Measurements from ENCODE around the gene IDS. TPM values are rescaled to one million over a fixed set of nuclear protein-coding genes. Genes with fewer than 3 reads are reported as not detected.
A peak's percentile ranks its signal among the peaks of the same experiment; 100 is the strongest.
"Not testable (repeated sequence)": the region's sequence is repeated elsewhere in the genome, so short reads cannot be mapped to it uniquely, and the experiment has no call there.

IDS gene
- polyA plus RNA-seq, result 45.0 TPM
- long read RNA-seq, donor 1, full-length matches to known transcripts, result 8 of 8 reads
- long read RNA-seq, donor 1, partial matches to known transcripts, result 0 of 8 reads
- long read RNA-seq, donor 1, other reads (novel, unspliced or antisense), result 0 of 8 reads
- long read RNA-seq, donor 2, full-length matches to known transcripts, result 12 of 12 reads
- long read RNA-seq, donor 2, partial matches to known transcripts, result 0 of 12 reads
- long read RNA-seq, donor 2, other reads (novel, unspliced or antisense), result 0 of 12 reads
- long read RNA-seq, donor 3, full-length matches to known transcripts, result 10 of 40 reads
- long read RNA-seq, donor 3, partial matches to known transcripts, result 30 of 40 reads
- long read RNA-seq, donor 3, other reads (novel, unspliced or antisense), result 0 of 40 reads
- long read RNA-seq, donor 4, partial matches to known transcripts, result 0 of 1 reads
- long read RNA-seq, donor 4, other reads (novel, unspliced or antisense), result 0 of 1 reads
- long read RNA-seq, donor 5, full-length matches to known transcripts, result 7 of 7 reads
- long read RNA-seq, donor 5, partial matches to known transcripts, result 0 of 7 reads
- long read RNA-seq, donor 5, other reads (novel, unspliced or antisense), result 0 of 7 reads
- long read RNA-seq, donor 6, full-length matches to known transcripts, result 17 of 17 reads
- long read RNA-seq, donor 6, partial matches to known transcripts, result 0 of 17 reads
- long read RNA-seq, donor 6, other reads (novel, unspliced or antisense), result 0 of 17 reads
- long read RNA-seq, donor 7, full-length matches to known transcripts, result 8 of 8 reads
- long read RNA-seq, donor 7, partial matches to known transcripts, result 0 of 8 reads
- long read RNA-seq, donor 7, other reads (novel, unspliced or antisense), result 0 of 8 reads
- long read RNA-seq, donor 8, full-length matches to known transcripts, result 9 of 9 reads
- long read RNA-seq, donor 8, partial matches to known transcripts, result 0 of 9 reads
- long read RNA-seq, donor 8, other reads (novel, unspliced or antisense), result 0 of 9 reads
- long read RNA-seq, donor 9, full-length matches to known transcripts, result 10 of 10 reads
- long read RNA-seq, donor 9, partial matches to known transcripts, result 0 of 10 reads
- long read RNA-seq, donor 9, other reads (novel, unspliced or antisense), result 0 of 10 reads
- long read RNA-seq, donor 10, full-length matches to known transcripts, result 12 of 12 reads
- long read RNA-seq, donor 10, partial matches to known transcripts, result 0 of 12 reads
- long read RNA-seq, donor 10, other reads (novel, unspliced or antisense), result 0 of 12 reads
- long read RNA-seq, donor 11, full-length matches to known transcripts, result 11 of 11 reads
- long read RNA-seq, donor 11, partial matches to known transcripts, result 0 of 11 reads
- long read RNA-seq, donor 11, other reads (novel, unspliced or antisense), result 0 of 11 reads

GRCh38 chrX:149504915-149505651 is at the start of gene IDS:
IDS (minus strand) TSS chrX:149505306; CDS start chrX:149505137, 169 bp downstream.
- Histone ChIP-seq H3K9me3 (ENCODE audit: control insufficient read depth, low read depth, low read length) (no peaks in the 10 kb centered on the region), H3K4me1 (ENCODE audit: control insufficient read depth, insufficient read depth, low read length) (peaks cover 6% of the 10 kb centered on the region), H3K27me3 (ENCODE audit: control insufficient read depth, insufficient read depth, low read length) (no peaks in the 10 kb centered on the region), H3K4me3 (ENCODE audit: low read length) (peak within 1 kb of the TSS; percentile 81), H3K27ac (ENCODE audit: low read length) (peak within 1 kb of the TSS; percentile 77), H3K36me3 (ENCODE audit: control insufficient read depth, insufficient read depth, low read length) (peaks cover 18% of the 10 kb centered on the region)
- no CpG with 5 or more reads among the region's 54 CpGs for WGBS (ENCODE audit: insufficient coverage, low lambda C conversion rate)
- peak; percentile 83 to 89 for DNase-seq

- not testable (repeated sequence) for H3K4me1 ChIP-seq (ENCODE audit: control insufficient read depth, insufficient read depth, low read length); H3K36me3 ChIP-seq (ENCODE audit: control insufficient read depth, insufficient read depth, low read length); H3K27me3 ChIP-seq (ENCODE audit: control insufficient read depth, insufficient read depth, low read length); DNase-seq; H3K27ac ChIP-seq (ENCODE audit: low read length); H3K9me3 ChIP-seq (ENCODE audit: control insufficient read depth, low read depth, low read length); H3K4me3 ChIP-seq (ENCODE audit: low read length)
- no CpG with 5 or more reads among the region's 6 CpGs for WGBS (ENCODE audit: insufficient coverage, low lambda C conversion rate)
These were observed 46.8 kb upstream of the IDS start for GRCh38 chrX:149551939-149552248.

- DNase-seq; H3K27ac ChIP-seq (ENCODE audit: low read length); H3K36me3 ChIP-seq (ENCODE audit: control insufficient read depth, insufficient read depth, low read length); H3K4me1 ChIP-seq (ENCODE audit: control insufficient read depth, insufficient read depth, low read length); H3K4me3 ChIP-seq (ENCODE audit: low read length); H3K9me3 ChIP-seq (ENCODE audit: control insufficient read depth, low read depth, low read length); H3K27me3 ChIP-seq (ENCODE audit: control insufficient read depth, insufficient read depth, low read length): not testable (repeated sequence)
- no CpG with 5 or more reads among the region's 4 CpGs for WGBS (ENCODE audit: insufficient coverage, low lambda C conversion rate)
These were observed 46.3 kb upstream of the IDS start for GRCh38 chrX:149551245-149551938.

- not testable (repeated sequence) for H3K4me3 ChIP-seq (ENCODE audit: low read length); H3K27ac ChIP-seq (ENCODE audit: low read length); H3K9me3 ChIP-seq (ENCODE audit: control insufficient read depth, low read depth, low read length); H3K4me1 ChIP-seq (ENCODE audit: control insufficient read depth, insufficient read depth, low read length); H3K27me3 ChIP-seq (ENCODE audit: control insufficient read depth, insufficient read depth, low read length); DNase-seq; H3K36me3 ChIP-seq (ENCODE audit: control insufficient read depth, insufficient read depth, low read length)
- no CpG with 5 or more reads among the region's 1 CpG for WGBS (ENCODE audit: insufficient coverage, low lambda C conversion rate)
These were observed 45.3 kb upstream of the IDS start for GRCh38 chrX:149550454-149550853.

- not testable (repeated sequence) for H3K27ac ChIP-seq (ENCODE audit: low read length); DNase-seq; H3K4me3 ChIP-seq (ENCODE audit: low read length); H3K9me3 ChIP-seq (ENCODE audit: control insufficient read depth, low read depth, low read length); H3K27me3 ChIP-seq (ENCODE audit: control insufficient read depth, insufficient read depth, low read length); H3K4me1 ChIP-seq (ENCODE audit: control insufficient read depth, insufficient read depth, low read length); H3K36me3 ChIP-seq (ENCODE audit: control insufficient read depth, insufficient read depth, low read length)
- WGBS (ENCODE audit: insufficient coverage, low lambda C conversion rate), result no CpG with 5 or more reads among the region's 6 CpGs
These were observed 44.6 kb upstream of the IDS start, which contains the start of gene HSFX3 for GRCh38 chrX:149549701-149550100. HSFX3 (minus strand) TSS chrX:149549924; CDS start chrX:149549852, 72 bp downstream.

- not testable (repeated sequence) for H3K36me3 ChIP-seq (ENCODE audit: control insufficient read depth, insufficient read depth, low read length); DNase-seq; H3K4me1 ChIP-seq (ENCODE audit: control insufficient read depth, insufficient read depth, low read length); H3K27me3 ChIP-seq (ENCODE audit: control insufficient read depth, insufficient read depth, low read length); H3K4me3 ChIP-seq (ENCODE audit: low read length); H3K9me3 ChIP-seq (ENCODE audit: control insufficient read depth, low read depth, low read length); H3K27ac ChIP-seq (ENCODE audit: low read length)
- no CpG with 5 or more reads among the region's 3 CpGs for WGBS (ENCODE audit: insufficient coverage, low lambda C conversion rate)
These were observed 42.7 kb upstream of the IDS start for GRCh38 chrX:149547782-149548181.

GRCh38 chrX:149546962-149547361 is 41.9 kb upstream of the IDS start:
- not testable (repeated sequence) for H3K27ac ChIP-seq (ENCODE audit: low read length); H3K4me1 ChIP-seq (ENCODE audit: control insufficient read depth, insufficient read depth, low read length); H3K27me3 ChIP-seq (ENCODE audit: control insufficient read depth, insufficient read depth, low read length); H3K36me3 ChIP-seq (ENCODE audit: control insufficient read depth, insufficient read depth, low read length); DNase-seq; H3K4me3 ChIP-seq (ENCODE audit: low read length); H3K9me3 ChIP-seq (ENCODE audit: control insufficient read depth, low read depth, low read length)
- WGBS (ENCODE audit: insufficient coverage, low lambda C conversion rate), result no CpG with 5 or more reads among the region's 1 CpG

GRCh38 chrX:149545545-149546543 is 40.7 kb upstream of the IDS start:
- not testable (repeated sequence) for DNase-seq; H3K27me3 ChIP-seq (ENCODE audit: control insufficient read depth, insufficient read depth, low read length); H3K27ac ChIP-seq (ENCODE audit: low read length); H3K4me3 ChIP-seq (ENCODE audit: low read length); H3K4me1 ChIP-seq (ENCODE audit: control insufficient read depth, insufficient read depth, low read length); H3K36me3 ChIP-seq (ENCODE audit: control insufficient read depth, insufficient read depth, low read length); H3K9me3 ChIP-seq (ENCODE audit: control insufficient read depth, low read depth, low read length)
- WGBS (ENCODE audit: insufficient coverage, low lambda C conversion rate), result no CpG with 5 or more reads among the region's 29 CpGs

Data from large intestine (tissue), 12 donors.